Trophoblast cell (in vitro differentiated cells and primary cell): ENCODE results near the gene ZNF197.

Experiments used
- DNase-seq, 2 donors: peaks; one replicate each; pipeline ENCODE4 v3.0.0-alpha.2; 2016
- H2AFZ ChIP-seq: 2 replicates; pipeline ENCODE4 v1.6.1; 2013; ENCODE audit warnings: low read length, moderate library complexity, mild to moderate bottlenecking; ENCODE audit not compliant: insufficient read depth, poor library complexity
- H2AK5ac ChIP-seq: 2 replicates; pipeline ENCODE4 v1.6.1; 2013; ENCODE audit warnings: mild to moderate bottlenecking, low read length
- H2BK120ac ChIP-seq: 2 replicates; pipeline ENCODE4 v1.6.1; 2013; ENCODE audit warnings: low read length, mild to moderate bottlenecking, moderate library complexity; ENCODE audit not compliant: insufficient read depth, poor library complexity
- H2BK12ac ChIP-seq: 2 replicates; pipeline ENCODE4 v1.6.1; 2013; ENCODE audit warnings: mild to moderate bottlenecking, low read length, moderate library complexity
- H2BK5ac ChIP-seq: 2 replicates; pipeline ENCODE4 v1.6.1; 2013; ENCODE audit warnings: low read length, low read depth, moderate library complexity, mild to moderate bottlenecking; ENCODE audit not compliant: poor library complexity
- H3K14ac ChIP-seq: 2 replicates; pipeline ENCODE4 v1.6.1; 2013; ENCODE audit warnings: mild to moderate bottlenecking, low read length
- H3K18ac ChIP-seq: 2 replicates; pipeline ENCODE4 v1.6.1; 2013; ENCODE audit warnings: mild to moderate bottlenecking, low read length
- H3K23ac ChIP-seq: 2 replicates; pipeline ENCODE4 v1.6.1; 2013; ENCODE audit warnings: low read length
- H3K27ac ChIP-seq: 2 replicates; pipeline ENCODE4 v1.5.1; 2013; ENCODE audit warnings: low read depth, mild to moderate bottlenecking, inconsistent platforms, low read length, moderate library complexity
- H3K27me3 ChIP-seq: 2 replicates; pipeline ENCODE4 v1.6.1; 2013; ENCODE audit warnings: inconsistent platforms, mild to moderate bottlenecking, low read length, moderate library complexity; ENCODE audit not compliant: insufficient read depth
- H3K36me3 ChIP-seq, 2 experiments: 1 replicate in 1 of 2; 2 replicates in 1 of 2; pipeline ENCODE4 v1.6.1; 2013; ENCODE audit warnings: low read length in 2 of 2, mild to moderate bottlenecking in 2 of 2, moderate library complexity in 1 of 2; ENCODE audit not compliant: insufficient read depth in 2 of 2, control insufficient read depth in 1 of 2
- H3K4ac ChIP-seq: 2 replicates; pipeline ENCODE4 v1.6.1; 2013; ENCODE audit warnings: low read depth, mild to moderate bottlenecking, low read length, moderate library complexity
- H3K4me1 ChIP-seq, 2 experiments: 1 replicate in 1 of 2; 2 replicates in 1 of 2; pipeline ENCODE4 v1.6.1; 2013; ENCODE audit warnings: low read length in 2 of 2, mild to moderate bottlenecking in 2 of 2, moderate library complexity in 1 of 2; ENCODE audit not compliant: insufficient read depth in 2 of 2, control insufficient read depth in 1 of 2
- H3K4me2 ChIP-seq: 2 replicates; pipeline ENCODE4 v1.6.1; 2013; ENCODE audit warnings: inconsistent platforms, mild to moderate bottlenecking, low read length, moderate library complexity
- H3K4me3 ChIP-seq: 2 replicates; pipeline ENCODE4 v1.5.1; 2013; ENCODE audit warnings: mild to moderate bottlenecking, low read depth, low read length, inconsistent platforms
- H3K79me1 ChIP-seq: one replicate; pipeline ENCODE4 v1.6.1; 2013; ENCODE audit warnings: low read length
- H3K79me2 ChIP-seq: 2 replicates; pipeline ENCODE4 v1.6.1; 2013; ENCODE audit warnings: low read length, mild to moderate bottlenecking; ENCODE audit not compliant: control insufficient read depth, insufficient read depth, poor library complexity
- H3K9ac ChIP-seq: 2 replicates; pipeline ENCODE4 v1.6.1; 2013; ENCODE audit warnings: mild to moderate bottlenecking, low read length
- H3K9me3 ChIP-seq: 2 replicates; pipeline ENCODE4 v1.6.1; 2013; ENCODE audit warnings: low read depth, mild to moderate bottlenecking, control low read depth, inconsistent platforms, low read length; ENCODE audit not compliant: insufficient read depth
- H4K12ac ChIP-seq: 2 replicates; pipeline ENCODE4 v1.6.1; 2013; ENCODE audit warnings: low read depth, mild to moderate bottlenecking, low read length, moderate library complexity
- H4K8ac ChIP-seq: 2 replicates; pipeline ENCODE4 v1.6.1; 2013; ENCODE audit warnings: low read depth, mild to moderate bottlenecking, low read length, moderate library complexity
- H4K91ac ChIP-seq: one replicate; pipeline ENCODE4 v1.6.1; 2013; ENCODE audit warnings: low read depth, mild to moderate bottlenecking, low read length, moderate library complexity
- WGBS: extraction: QIAGEN DNeasy Blood & Tissue Kit; methylation state at CpG from one replicate; pipeline ENCODE4 v1.1.7; 2013; ENCODE audit warnings: missing lambda C conversion rate; ENCODE audit not compliant: insufficient read length, insufficient coverage; ENCODE audit errors: extremely low coverage; 5-methylcytosine and 5-hydroxymethylcytosine counted together

ZNF197 gene

DNA sequence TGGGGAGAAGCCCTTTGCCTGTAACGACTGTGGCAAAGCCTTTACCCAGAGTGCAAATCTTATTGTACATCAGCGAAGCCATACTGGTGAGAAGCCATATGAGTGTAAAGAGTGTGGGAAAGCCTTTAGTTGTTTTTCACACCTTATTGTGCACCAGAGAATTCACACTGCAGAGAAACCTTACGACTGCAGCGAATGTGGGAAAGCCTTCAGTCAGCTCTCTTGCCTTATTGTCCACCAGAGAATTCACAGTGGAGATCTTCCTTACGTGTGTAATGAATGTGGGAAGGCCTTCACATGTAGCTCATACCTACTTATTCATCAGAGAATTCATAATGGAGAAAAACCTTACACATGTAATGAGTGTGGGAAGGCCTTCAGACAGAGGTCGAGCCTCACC is 34.6 kb downstream of the ZNF197 start:
- Histone ChIP-seq H2BK5ac (no peak overlapping the region), H4K8ac (no peak overlapping the region), H3K27me3 (no peaks in the 10 kb centered on the region), H3K4ac (no peak overlapping the region), H4K91ac (no peak overlapping the region), H2AFZ (no peak overlapping the region), H3K9ac (no peak overlapping the region), H3K36me3 (peaks cover 22 to 44% of the 10 kb centered on the region in 2 experiments), H3K4me2 (no peak overlapping the region), H3K18ac (no peak overlapping the region), H2AK5ac (no peak overlapping the region), H2BK12ac (no peak overlapping the region), H3K23ac (no peak overlapping the region), H3K9me3 (peaks cover 3% of the 10 kb centered on the region), H3K4me3 (no peak overlapping the region), H3K27ac (no peak overlapping the region), H2BK120ac (no peak overlapping the region), H3K79me1 (no peaks in the 10 kb centered on the region), H3K4me1 (no peaks in the 10 kb centered on the region), H4K12ac (no peak overlapping the region), H3K14ac (no peak overlapping the region), H3K79me2 (no peaks in the 10 kb centered on the region)
- no peak for DNase-seq
- WGBS = no CpG with 5 or more reads among the region's 6 CpGs

DNA sequence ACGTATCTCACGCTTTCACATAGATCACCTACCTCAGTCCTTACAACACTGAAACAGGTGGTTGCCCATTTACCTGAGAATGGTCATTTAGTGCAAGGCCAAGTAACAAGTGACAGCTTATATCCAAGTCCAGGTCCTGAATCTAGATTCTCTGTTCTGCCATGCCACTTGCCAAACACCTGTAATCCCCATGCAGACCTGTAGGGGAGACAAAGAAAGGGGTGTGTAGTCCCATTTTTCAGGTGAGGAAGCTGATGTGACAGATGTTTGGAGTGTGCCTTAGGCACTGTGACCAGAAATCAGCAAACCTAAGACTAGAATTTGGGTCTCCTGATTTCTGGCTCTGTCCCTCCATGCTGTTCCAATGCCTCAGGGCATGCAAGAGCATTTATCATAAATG is 36.4 kb downstream of the ZNF197 start:
- no peak overlapping the region for H3K4me2 ChIP-seq
- H3K27me3 ChIP-seq = no peaks in the 10 kb centered on the region
- no peaks in the 10 kb centered on the region for H3K79me1 ChIP-seq
- H2AFZ ChIP-seq = no peak overlapping the region
- no peaks in the 10 kb centered on the region for H3K4me1 ChIP-seq
- no peak overlapping the region for H3K23ac ChIP-seq
- H3K36me3 ChIP-seq = peaks cover 22 to 41% of the 10 kb centered on the region in 2 experiments
- H3K4me3 ChIP-seq = no peak overlapping the region
- H3K4ac ChIP-seq = no peak overlapping the region
- H2BK5ac ChIP-seq = no peak overlapping the region
- no peak overlapping the region for H2BK120ac ChIP-seq
- no peak overlapping the region for H4K12ac ChIP-seq
- no peak overlapping the region for H2AK5ac ChIP-seq
- H3K79me2 ChIP-seq = no peaks in the 10 kb centered on the region
- no peak overlapping the region for H4K91ac ChIP-seq
- no peak for DNase-seq
- no peak overlapping the region for H3K14ac ChIP-seq
- no CpG with 5 or more reads among the region's 2 CpGs for WGBS
- H3K9me3 ChIP-seq = peaks cover 3% of the 10 kb centered on the region
- no peak overlapping the region for H2BK12ac ChIP-seq
- no peak overlapping the region for H4K8ac ChIP-seq
- no peak overlapping the region for H3K27ac ChIP-seq
- H3K9ac ChIP-seq = no peak overlapping the region
- no peak overlapping the region for H3K18ac ChIP-seq

DNA sequence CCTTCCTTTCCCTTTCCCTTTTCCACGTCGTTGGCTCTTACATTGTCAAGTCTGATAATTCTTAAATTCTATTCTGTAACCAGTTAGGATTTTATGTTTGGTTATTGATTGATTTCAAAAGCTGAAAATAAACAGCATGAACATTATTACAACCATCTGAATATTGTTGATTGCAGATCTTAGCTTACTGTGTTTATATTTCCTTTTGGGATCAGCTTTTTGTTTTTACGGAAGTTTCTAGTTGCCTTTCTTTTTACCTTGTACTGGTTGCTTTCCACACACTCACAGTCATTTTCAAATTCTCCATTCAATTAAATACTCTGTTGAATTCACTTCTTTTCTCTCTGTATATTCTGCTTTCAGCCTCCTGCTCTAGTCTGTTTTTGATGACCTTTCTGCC is 40.3 kb downstream of the ZNF197 start:
- H3K4me1 ChIP-seq = no peaks in the 10 kb centered on the region

DNA sequence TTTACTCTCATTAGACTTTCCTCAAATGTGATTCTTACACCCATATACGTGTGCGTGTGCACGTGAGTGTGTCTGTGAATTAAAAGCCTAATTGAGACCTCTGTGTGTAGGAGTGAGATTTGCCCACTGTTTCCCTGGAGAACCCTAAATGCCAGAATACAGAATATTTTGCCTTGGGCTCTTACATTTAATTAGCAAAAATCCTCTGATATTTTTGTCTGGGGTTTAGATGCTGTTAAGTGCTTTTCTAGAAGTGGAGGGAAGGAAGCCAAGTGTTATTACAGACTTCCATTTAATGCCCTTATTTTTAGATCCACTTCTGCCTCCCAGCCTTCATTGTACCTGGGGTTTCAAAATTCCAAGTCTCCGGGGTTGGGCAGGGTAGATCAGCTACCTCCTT is 41.5 kb downstream of the ZNF197 start:
- Histone ChIP-seq H4K91ac (no peak overlapping the region), H3K18ac (no peak overlapping the region), H4K12ac (no peak overlapping the region), H3K79me2 (no peaks in the 10 kb centered on the region), H3K4me3 (no peak overlapping the region), H3K9ac (no peak overlapping the region), H2BK12ac (no peak overlapping the region), H3K23ac (no peak overlapping the region), H3K27ac (no peak overlapping the region), H2AFZ (no peak overlapping the region), H3K4me1 (no peaks in the 10 kb centered on the region), H2BK5ac (no peak overlapping the region), H3K9me3 (no peaks in the 10 kb centered on the region), H3K27me3 (no peaks in the 10 kb centered on the region), H3K4ac (no peak overlapping the region), H3K36me3 (peaks cover 0 to 2% of the 10 kb centered on the region in 2 experiments), H4K8ac (no peak overlapping the region), H3K4me2 (no peak overlapping the region), H2AK5ac (no peak overlapping the region), H3K79me1 (no peaks in the 10 kb centered on the region), H3K14ac (no peak overlapping the region), H2BK120ac (no peak overlapping the region)
- DNase-seq = no peak
- no CpG with 5 or more reads among the region's 4 CpGs for WGBS

More for the DNA sequence above, 40.3 kb downstream of the ZNF197 start:
- H3K9ac ChIP-seq = no peak overlapping the region
- H4K91ac ChIP-seq = no peak overlapping the region
- H4K8ac ChIP-seq = no peak overlapping the region
- H3K36me3 ChIP-seq = peaks cover 4 to 10% of the 10 kb centered on the region in 2 experiments
- H4K12ac ChIP-seq = no peak overlapping the region
- H3K4ac ChIP-seq = no peak overlapping the region
- H3K18ac ChIP-seq = no peak overlapping the region
- H3K23ac ChIP-seq = no peak overlapping the region
- no peaks in the 10 kb centered on the region for H3K79me1 ChIP-seq
- no peak overlapping the region for H3K4me3 ChIP-seq
- no peak overlapping the region for H2BK120ac ChIP-seq
- no peak overlapping the region for H2AK5ac ChIP-seq
- H3K27me3 ChIP-seq = no peaks in the 10 kb centered on the region
- no peaks in the 10 kb centered on the region for H3K9me3 ChIP-seq
- WGBS = no CpG with 5 or more reads among the region's 3 CpGs
- no peak overlapping the region for H2AFZ ChIP-seq
- no peak overlapping the region for H3K27ac ChIP-seq
- no peak overlapping the region for H2BK12ac ChIP-seq
- H3K79me2 ChIP-seq = no peaks in the 10 kb centered on the region
- H2BK5ac ChIP-seq = no peak overlapping the region
- H3K14ac ChIP-seq = no peak overlapping the region
- no peak overlapping the region for H3K4me2 ChIP-seq
- no peak for DNase-seq
